ENCODE measurements around the gene STRBP.

GRCh38 chr9:123073441-123073840, 194.9 kb downstream of the STRBP start:
- TF ChIP-seq CTCF (IDR thresholded peaks at IDR 0.05) (no peak), POLR2A (IDR thresholded peaks at IDR 0.05) (no peak), EP300 (IDR thresholded peaks at IDR 0.05) (no peak)
